NB4 (cell line): ENCODE results near the gene NAGA.
A peak's percentile ranks its signal among the peaks of the same experiment; 100 is the strongest.

Source experiments
- MYC ChIP-seq: IDR thresholded peaks from 2 replicates; pipeline ENCODE4 v1.6.1; 2011; ENCODE audit warnings: low read depth, low read length
- POLR2A ChIP-seq: IDR thresholded peaks from 2 replicates; pipeline ENCODE4 v1.6.1; 2011; ENCODE audit warnings: mild to moderate bottlenecking; ENCODE audit not compliant: insufficient read length; ENCODE audit errors: extremely low read depth
- TF ChIP-seq, protein P1 (sequence below): IDR thresholded peaks from one replicate; pipeline ENCODE4 v1.5.1; 2012; ENCODE audit warnings: low read depth, low read length

DNA sequence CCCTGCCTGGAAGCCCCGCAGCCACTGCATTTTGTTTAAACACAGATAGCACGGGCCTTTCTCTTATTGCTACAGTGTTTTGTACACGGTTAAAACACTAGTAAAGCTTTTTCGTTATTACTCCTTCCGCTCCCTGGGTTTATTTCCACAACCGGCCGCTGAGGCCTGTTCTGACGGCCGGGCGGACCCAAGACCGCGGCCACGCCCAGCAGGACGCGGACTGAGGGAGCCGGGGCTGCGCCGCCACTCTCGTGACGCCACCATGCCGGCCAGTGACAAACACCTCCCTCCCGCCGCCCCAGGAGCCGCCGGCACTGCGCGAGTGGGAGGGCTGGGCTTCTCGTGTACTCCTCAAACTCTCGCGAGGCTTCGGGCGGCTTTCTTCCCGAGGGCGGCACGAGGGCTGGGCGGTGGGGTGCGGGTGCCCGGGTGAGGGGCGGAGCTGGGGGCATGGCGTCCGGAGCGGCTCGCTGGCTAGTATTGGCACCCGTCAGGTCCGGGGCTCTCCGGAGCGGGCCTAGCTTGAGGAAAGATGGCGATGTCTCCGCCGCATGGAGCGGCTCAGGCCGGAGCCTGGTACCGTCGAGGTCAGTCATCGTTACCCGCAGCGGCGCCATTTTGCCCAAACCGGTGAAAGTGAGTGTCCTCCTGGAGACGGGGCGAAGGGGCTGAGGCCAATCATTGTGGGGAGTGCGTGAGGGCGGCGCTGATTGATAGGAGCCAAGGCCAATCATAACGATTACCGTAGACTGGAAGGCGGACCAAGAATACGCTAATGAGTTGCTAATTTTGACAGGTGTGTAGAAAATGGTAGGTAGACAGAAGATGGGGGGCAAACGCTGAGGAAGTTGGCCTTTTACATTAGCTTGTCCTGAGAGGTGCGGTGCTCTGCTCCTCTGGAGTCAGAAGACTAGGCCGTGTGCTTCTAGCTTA lies 9.0 kb upstream of the NAGA start, which contains the start of gene SMDT1:
- TF ChIP-seq, protein P1, sequence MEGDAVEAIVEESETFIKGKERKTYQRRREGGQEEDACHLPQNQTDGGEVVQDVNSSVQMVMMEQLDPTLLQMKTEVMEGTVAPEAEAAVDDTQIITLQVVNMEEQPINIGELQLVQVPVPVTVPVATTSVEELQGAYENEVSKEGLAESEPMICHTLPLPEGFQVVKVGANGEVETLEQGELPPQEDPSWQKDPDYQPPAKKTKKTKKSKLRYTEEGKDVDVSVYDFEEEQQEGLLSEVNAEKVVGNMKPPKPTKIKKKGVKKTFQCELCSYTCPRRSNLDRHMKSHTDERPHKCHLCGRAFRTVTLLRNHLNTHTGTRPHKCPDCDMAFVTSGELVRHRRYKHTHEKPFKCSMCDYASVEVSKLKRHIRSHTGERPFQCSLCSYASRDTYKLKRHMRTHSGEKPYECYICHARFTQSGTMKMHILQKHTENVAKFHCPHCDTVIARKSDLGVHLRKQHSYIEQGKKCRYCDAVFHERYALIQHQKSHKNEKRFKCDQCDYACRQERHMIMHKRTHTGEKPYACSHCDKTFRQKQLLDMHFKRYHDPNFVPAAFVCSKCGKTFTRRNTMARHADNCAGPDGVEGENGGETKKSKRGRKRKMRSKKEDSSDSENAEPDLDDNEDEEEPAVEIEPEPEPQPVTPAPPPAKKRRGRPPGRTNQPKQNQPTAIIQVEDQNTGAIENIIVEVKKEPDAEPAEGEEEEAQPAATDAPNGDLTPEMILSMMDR = no peak
- TF ChIP-seq MYC (peak; percentile 55), POLR2A (peak; percentile 59)
